Measurements from ENCODE around the gene AKAP1.
A peak's percentile ranks its signal among the peaks of the same experiment; 100 is the strongest.

The AKAP1 gene

GRCh38 chr17:57117798-57118197 lies 32.8 kb downstream of the AKAP1 start:
- no peak overlapping the region for H3K27ac ChIP-seq
- TF ChIP-seq CTCF (IDR thresholded peaks at IDR 0.05), result no peak
- TF ChIP-seq ZFX (IDR thresholded peaks at IDR 0.05; ENCODE audit: borderline replicate concordance), result no peak

GRCh38 chr17:57120814-57121213 lies 35.8 kb downstream of the AKAP1 start:
- TF ChIP-seq CTCF (IDR thresholded peaks at IDR 0.05) (no peak), ZFX (IDR thresholded peaks at IDR 0.05; ENCODE audit: borderline replicate concordance) (no peak)
- peak overlapping the region; percentile 46 for H3K27ac ChIP-seq

GRCh38 chr17:57121308-57122042 lies 36.4 kb downstream of the AKAP1 start:
- no peak for TF ChIP-seq ZFX (IDR thresholded peaks at IDR 0.05; ENCODE audit: borderline replicate concordance)
- TF ChIP-seq CTCF (IDR thresholded peaks at IDR 0.05), result peak; percentile 80
- peak overlapping the region; percentile 46 for H3K27ac ChIP-seq

- TF ChIP-seq CTCF (IDR thresholded peaks at IDR 0.05), result no peak
- no peak for TF ChIP-seq ZFX (IDR thresholded peaks at IDR 0.05; ENCODE audit: borderline replicate concordance)
- no peak overlapping the region for H3K27ac ChIP-seq
These were observed 39.0 kb downstream of the AKAP1 start for GRCh38 chr17:57124053-57124452.

GRCh38 chr17:57125406-57125805 lies 40.4 kb downstream of the AKAP1 start:
- TF ChIP-seq CTCF (IDR thresholded peaks at IDR 0.05) (no peak), ZFX (IDR thresholded peaks at IDR 0.05; ENCODE audit: borderline replicate concordance) (no peak)
- H3K27ac ChIP-seq, result no peak overlapping the region

- no peak overlapping the region for H3K27ac ChIP-seq
- TF ChIP-seq CTCF (IDR thresholded peaks at IDR 0.05) (no peak), ZFX (IDR thresholded peaks at IDR 0.05; ENCODE audit: borderline replicate concordance) (no peak)
These were observed 40.8 kb downstream of the AKAP1 start for GRCh38 chr17:57125866-57126265.

GRCh38 chr17:57130708-57131461 lies 45.8 kb downstream of the AKAP1 start:
- peak; percentile 87 for TF ChIP-seq CTCF (IDR thresholded peaks at IDR 0.05)
- no peak for TF ChIP-seq ZFX (IDR thresholded peaks at IDR 0.05; ENCODE audit: borderline replicate concordance)
- no peak overlapping the region for H3K27ac ChIP-seq
